Epithelial cell of proximal tubule (primary cell): Measurements from ENCODE around the gene IKZF1. TPM values are rescaled to one million over a fixed set of nuclear protein-coding genes. Genes with fewer than 3 reads are reported as not detected.

Source experiments
- DNase-seq: peaks from one replicate; pipeline ENCODE4 v3.0.0-alpha.2; 2011; ENCODE audit warnings: low read depth
- H3K4me3 ChIP-seq: 2 replicates; pipeline ENCODE4 v1.5.1; 2011; ENCODE audit warnings: low read depth, mild to moderate bottlenecking, low read length
- CTCF ChIP-seq: conservative IDR thresholded peaks from 2 replicates; pipeline ENCODE4 v1.5.1; 2012; ENCODE audit warnings: low read depth, mild to moderate bottlenecking, low read length
- total RNA-seq: library from RNA; depleted of rRNA; stranded (reverse); fragments of >200 nt; gene quantifications from 2 replicates; pipeline ENCODE4 v1.2.3, GENCODE V29; 2015

IKZF1 gene
- total RNA-seq, 1 donor from 2014 or later, result not detected

GRCh38 chr7:50355817-50356178 is 51.3 kb downstream of the IKZF1 start:
- no peak overlapping the region for H3K4me3 ChIP-seq
- DNase-seq, result no peak
- TF ChIP-seq CTCF, result no peak

- H3K4me3 ChIP-seq, result no peak overlapping the region
- no peak for DNase-seq
- TF ChIP-seq CTCF, result no peak
Observed at GRCh38 chr7:50356212-50356944, 51.9 kb downstream of the IKZF1 start.

- no peak for DNase-seq
- TF ChIP-seq CTCF, result no peak
- H3K4me3 ChIP-seq, result no peak overlapping the region
Observed at GRCh38 chr7:50356945-50357268, 52.4 kb downstream of the IKZF1 start.

DNA sequence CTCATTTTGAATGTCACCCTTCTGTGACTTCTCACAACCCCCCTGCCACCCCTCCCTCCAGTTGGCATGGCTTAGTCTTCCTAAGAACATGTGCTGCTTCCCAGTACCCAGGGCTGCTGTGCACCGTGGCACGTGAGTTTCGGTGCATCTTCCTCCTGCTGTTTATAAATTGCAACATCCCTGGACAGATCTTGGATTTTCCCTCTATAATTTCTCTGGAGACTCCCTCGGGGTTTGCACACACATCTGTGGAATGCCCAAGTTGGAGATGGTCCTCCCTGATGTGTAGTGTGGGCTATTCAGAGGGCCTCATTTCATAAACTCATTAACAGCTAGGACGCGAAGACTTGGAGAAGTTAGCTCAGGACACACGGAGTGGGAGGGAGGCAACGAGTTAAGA is 52.9 kb downstream of the IKZF1 start:
- no peak overlapping the region for H3K4me3 ChIP-seq
- TF ChIP-seq CTCF, result no peak

DNA sequence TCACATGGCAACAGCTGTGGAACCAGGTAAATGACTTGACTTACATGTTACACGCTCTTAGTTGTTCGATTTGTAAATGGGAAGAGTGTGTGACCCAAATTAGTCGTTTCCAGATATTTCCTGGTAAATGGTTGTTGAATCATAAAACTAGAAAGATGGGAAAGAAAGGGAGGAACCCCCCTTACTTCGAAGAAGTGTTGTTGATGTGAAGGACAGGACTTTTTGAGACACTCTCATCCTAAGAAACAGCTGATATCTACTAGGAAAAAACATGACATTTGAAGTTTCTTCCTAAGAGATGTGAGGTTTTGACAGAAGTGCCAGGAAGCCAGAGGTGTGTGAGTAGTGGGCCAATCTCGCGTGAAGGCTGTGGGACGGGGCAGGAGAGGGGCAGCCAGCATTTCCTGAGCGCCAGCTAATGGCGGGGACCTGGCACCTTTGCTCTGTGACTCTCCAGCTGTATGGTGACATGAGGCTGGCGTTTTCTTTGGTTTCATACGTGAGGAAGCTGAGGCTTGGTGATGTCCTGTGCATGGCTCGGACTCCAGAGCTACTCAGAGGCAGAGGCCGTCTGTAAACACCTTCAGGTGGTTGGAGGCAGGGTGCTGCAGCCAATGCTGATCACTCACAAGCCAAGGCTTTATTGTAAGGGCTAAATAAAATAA is 53.7 kb downstream of the IKZF1 start:
- TF ChIP-seq CTCF, result no peak
- no peak overlapping the region for H3K4me3 ChIP-seq
- no peak for DNase-seq

More for the DNA sequence above, 52.9 kb downstream of the IKZF1 start:
- no peak for DNase-seq

GRCh38 chr7:50358779-50359178 is 54.3 kb downstream of the IKZF1 start:
- DNase-seq, result no peak
- TF ChIP-seq CTCF, result no peak
- no peak overlapping the region for H3K4me3 ChIP-seq
